Type B pancreatic cell (in vitro differentiated cells): ENCODE measurements around the gene MIOX. TPM values are rescaled to one million over a fixed set of nuclear protein-coding genes. Genes with fewer than 3 reads are reported as not detected.

Experiments
- DNase-seq: peaks from one replicate; pipeline ENCODE4 v3.0.0; 2021; ENCODE audit warnings: mixed read lengths; ENCODE audit not compliant: unreplicated experiment; ENCODE audit errors: extremely low spot score
- H3K27ac Mint-ChIP-seq: 2 replicates; pipeline ENCODE4 v1.8.0; 2021; ENCODE audit warnings: mild to moderate bottlenecking, mixed read lengths
- H3K27me3 Mint-ChIP-seq: 2 replicates; pipeline ENCODE4 v1.8.0; 2021; ENCODE audit warnings: mixed read lengths
- H3K36me3 Mint-ChIP-seq: 2 replicates; pipeline ENCODE4 v1.8.0; 2021; ENCODE audit warnings: mixed read lengths
- H3K4me1 Mint-ChIP-seq: one replicate; pipeline ENCODE4 v1.8.0; 2021; ENCODE audit warnings: mixed read lengths; ENCODE audit not compliant: unreplicated experiment
- H3K4me3 Mint-ChIP-seq: 2 replicates; pipeline ENCODE4 v1.8.0; 2021; ENCODE audit warnings: mild to moderate bottlenecking, mixed read lengths
- H3K9me3 Mint-ChIP-seq: 2 replicates; pipeline ENCODE4 v1.8.0; 2021; ENCODE audit warnings: mixed read lengths
- total RNA-seq: library from RNA; stranded (reverse); gene quantifications from 2 replicates; pipeline ENCODE4 v1.2.1, GENCODE V29; 2021; ENCODE audit warnings: low replicate concordance
- TF ChIP-seq, protein P1 (sequence below): fragments of 200-600 bp; sonication (generic); conservative IDR thresholded peaks from 2 replicates; pipeline ENCODE4 v1.5.0; 2021; ENCODE audit warnings: antibody characterized with exemption, mild to moderate bottlenecking

Gene MIOX
- total RNA-seq, 1 donor from 2014 or later, result not detected

DNA sequence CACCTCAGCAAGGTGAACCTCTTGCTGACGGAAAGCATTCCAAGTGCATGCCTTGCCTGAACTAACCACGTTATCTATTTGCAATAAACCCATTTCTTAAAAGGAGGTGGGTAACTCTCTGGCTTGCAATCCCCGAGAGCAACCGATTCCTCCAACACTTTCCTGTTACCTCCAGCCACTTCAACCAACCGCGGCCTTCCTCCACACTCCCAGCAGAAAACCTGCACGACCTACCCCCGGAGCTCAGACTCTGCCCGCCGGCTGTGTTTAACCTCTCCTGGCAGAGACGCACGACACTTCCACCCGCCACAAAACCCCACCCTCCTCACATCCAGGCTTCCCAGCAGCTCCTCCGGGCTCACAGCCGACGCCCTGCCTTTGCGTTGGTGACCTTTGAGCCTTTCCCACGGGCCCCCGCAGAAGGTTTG, 38.0 kb downstream of the MIOX start:
- H3K27me3 Mint-ChIP-seq, result peaks cover 20% of the 10 kb centered on the region
- H3K9me3 Mint-ChIP-seq, result no peaks in the 10 kb centered on the region
- H3K4me3 Mint-ChIP-seq, result peak overlapping the region; percentile 97
- no peak for DNase-seq
- H3K27ac Mint-ChIP-seq, result peak overlapping the region; percentile 99
- peaks cover 6% of the 10 kb centered on the region for H3K4me1 Mint-ChIP-seq
- TF ChIP-seq, protein P1, sequence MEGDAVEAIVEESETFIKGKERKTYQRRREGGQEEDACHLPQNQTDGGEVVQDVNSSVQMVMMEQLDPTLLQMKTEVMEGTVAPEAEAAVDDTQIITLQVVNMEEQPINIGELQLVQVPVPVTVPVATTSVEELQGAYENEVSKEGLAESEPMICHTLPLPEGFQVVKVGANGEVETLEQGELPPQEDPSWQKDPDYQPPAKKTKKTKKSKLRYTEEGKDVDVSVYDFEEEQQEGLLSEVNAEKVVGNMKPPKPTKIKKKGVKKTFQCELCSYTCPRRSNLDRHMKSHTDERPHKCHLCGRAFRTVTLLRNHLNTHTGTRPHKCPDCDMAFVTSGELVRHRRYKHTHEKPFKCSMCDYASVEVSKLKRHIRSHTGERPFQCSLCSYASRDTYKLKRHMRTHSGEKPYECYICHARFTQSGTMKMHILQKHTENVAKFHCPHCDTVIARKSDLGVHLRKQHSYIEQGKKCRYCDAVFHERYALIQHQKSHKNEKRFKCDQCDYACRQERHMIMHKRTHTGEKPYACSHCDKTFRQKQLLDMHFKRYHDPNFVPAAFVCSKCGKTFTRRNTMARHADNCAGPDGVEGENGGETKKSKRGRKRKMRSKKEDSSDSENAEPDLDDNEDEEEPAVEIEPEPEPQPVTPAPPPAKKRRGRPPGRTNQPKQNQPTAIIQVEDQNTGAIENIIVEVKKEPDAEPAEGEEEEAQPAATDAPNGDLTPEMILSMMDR, result no peak
- H3K36me3 Mint-ChIP-seq, result peaks cover 6% of the 10 kb centered on the region

DNA sequence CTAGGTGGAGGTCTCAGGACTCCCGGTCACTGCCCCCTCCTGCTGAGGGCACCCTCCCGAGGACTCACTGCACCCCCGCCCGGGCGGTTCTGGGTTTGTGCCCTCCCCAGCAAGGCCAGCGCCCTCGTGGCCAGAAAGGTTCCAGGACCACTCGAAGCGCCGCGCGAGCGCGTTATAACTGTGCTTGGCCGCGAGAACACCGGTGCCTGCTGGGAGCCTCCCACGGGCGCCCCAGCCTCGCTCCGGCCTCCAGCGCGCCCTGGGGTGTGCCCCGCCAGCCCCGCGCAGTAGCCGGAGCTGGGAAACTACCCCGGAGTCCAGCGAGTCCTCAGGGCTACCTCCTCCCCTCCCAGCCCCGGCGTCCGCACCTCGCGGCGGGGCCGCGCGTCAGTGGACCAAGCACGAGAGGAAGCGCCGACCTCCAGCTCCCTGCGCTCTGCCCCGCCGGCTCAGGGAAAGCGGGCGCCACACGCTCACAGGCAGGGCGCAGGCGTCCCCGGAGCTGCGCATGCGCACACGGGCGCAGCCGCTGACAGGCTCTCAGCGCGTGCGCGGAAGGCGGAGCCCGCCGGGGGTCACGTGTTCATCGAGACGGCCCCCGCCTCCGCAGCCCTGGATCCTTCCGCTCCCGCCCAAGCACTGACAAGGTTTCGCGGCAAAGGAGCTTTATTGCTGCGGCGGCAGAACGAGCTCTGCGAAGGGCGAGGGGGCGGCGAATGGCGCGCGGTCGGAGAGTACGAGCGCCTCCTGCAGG, 38.6 kb downstream of the MIOX start, which contains the start of gene SCO2:
Gene SCO2, minus strand, starts transcription at position 495 of the 754 bp plus-strand sequence. CDS start 1,187 bp downstream, outside the sequence.
- TF ChIP-seq, protein P1, result peak; percentile 70
- Mint-ChIP-seq H3K27me3 (peaks cover 20% of the 10 kb centered on the region), H3K4me3 (peak within 1 kb of the TSS; percentile 97), H3K36me3 (peaks cover 4% of the 10 kb centered on the region), H3K4me1 (peaks cover 6% of the 10 kb centered on the region), H3K9me3 (no peaks in the 10 kb centered on the region), H3K27ac (peak within 1 kb of the TSS; percentile 99)
- DNase-seq, result peak; percentile 99

DNA sequence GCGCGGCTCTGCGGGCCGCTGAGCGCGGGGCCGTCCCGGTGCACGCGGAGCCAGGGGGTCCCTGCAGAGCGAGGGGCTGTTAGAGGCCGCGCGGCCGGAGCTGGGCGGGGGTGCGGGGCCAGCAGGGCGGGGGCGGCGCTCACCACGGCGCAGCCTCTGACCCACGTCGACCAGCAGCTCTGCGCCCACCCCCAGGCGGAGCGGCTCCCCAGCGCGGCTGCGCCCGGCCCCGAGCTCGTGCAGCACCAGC, 39.1 kb downstream of the MIOX start:
- peak overlapping the region; percentile 81 for H3K4me3 Mint-ChIP-seq
- H3K27me3 Mint-ChIP-seq, result peaks cover 23% of the 10 kb centered on the region
- TF ChIP-seq, protein P1, result no peak
- no peak for DNase-seq
- peaks cover 6% of the 10 kb centered on the region for H3K4me1 Mint-ChIP-seq
- H3K36me3 Mint-ChIP-seq, result peaks cover 4% of the 10 kb centered on the region
- H3K9me3 Mint-ChIP-seq, result no peaks in the 10 kb centered on the region
- no peak overlapping the region for H3K27ac Mint-ChIP-seq

DNA sequence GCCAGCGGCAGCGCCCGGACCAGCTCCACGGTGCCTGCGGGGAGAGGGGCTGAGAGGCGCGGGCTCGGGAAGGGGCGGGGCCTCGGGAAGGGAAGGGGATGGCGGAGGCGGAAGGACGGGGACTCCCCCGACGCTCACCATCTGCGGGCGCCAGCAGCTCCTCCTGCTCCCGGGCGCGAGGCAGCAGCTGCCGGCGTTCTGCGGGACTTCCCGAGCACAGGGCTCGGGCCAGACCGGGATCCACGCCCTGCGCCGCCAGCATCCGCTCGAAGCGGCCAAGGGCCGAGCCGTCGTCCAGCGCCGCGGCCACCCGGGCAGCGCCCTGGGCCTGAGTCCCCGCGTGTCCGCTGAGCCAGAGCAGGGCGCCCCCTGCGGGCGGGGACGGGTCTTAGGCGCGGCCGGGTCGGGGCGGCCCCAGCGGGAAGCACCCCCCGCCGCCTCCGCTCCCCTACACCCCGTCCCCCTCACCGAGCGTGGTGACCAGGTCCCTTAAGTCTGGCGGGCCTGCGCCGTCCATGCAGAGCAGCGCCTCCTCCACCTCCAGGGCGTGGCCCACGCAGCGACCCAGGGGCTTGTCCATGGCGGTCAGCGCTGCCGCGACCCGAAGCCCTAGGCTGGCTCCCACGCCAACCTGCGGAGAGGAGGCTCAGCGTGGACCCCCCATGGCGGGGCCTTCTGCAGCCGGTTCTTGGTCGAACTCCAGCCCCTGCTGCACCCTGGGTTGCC, 39.6 kb downstream of the MIOX start:
- DNase-seq, result no peak
- Mint-ChIP-seq H3K9me3 (no peaks in the 10 kb centered on the region), H3K27me3 (peaks cover 28% of the 10 kb centered on the region), H3K4me1 (peaks cover 6% of the 10 kb centered on the region), H3K27ac (peak overlapping the region; percentile 46), H3K4me3 (peak overlapping the region; percentile 74), H3K36me3 (peaks cover 4% of the 10 kb centered on the region)
- TF ChIP-seq, protein P1, result peak; percentile 78

DNA sequence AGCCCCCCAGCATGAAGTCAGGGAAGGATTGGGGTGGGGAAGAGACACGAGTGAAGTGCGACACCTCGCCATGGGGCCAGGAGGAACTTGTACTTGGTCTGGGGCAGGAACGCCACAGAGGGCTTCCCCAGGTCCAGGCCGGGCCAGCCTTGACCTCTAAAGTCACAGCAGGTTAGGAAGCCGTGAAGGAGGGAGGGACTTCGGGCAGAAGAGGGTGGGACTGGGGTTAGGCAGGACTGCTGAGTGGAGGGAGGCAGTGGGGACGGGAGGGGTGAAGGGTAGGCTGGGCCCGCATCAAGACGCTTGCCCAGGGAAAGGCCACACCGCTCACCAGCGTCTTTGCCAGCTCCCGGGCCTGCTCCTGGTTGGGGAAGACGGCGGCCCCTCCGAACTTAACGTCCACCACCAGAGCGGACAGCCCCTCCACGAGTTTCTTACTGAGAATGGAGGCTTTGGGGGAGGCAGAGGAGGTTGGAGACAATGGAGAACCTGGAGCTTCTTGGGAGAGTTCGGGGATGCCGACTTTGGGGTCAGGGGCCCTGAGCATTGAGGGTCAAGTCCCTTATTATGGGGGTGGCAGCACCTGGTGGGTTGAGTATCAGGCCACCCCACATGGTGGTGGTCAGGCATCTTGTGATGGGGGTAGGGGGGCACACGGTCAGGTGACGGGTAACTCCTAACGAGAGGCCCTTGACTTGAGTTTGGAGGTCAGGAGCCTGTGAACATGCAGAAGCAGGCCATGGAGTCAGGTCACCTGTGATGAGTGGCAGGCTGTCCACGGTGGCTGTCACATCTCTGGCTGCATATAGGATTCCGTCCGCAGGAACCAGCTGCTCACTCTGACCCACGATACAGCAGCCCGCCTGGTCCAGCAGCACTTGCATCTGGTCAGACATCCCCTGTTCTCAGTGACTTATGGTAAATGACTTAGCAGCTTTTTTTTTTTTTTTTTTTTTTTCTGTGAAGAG, 40.5 kb downstream of the MIOX start:
- TF ChIP-seq, protein P1, result no peak
- Mint-ChIP-seq H3K9me3 (no peaks in the 10 kb centered on the region), H3K4me3 (peak overlapping the region; percentile 74), H3K27ac (peak overlapping the region; percentile 75), H3K4me1 (peaks cover 6% of the 10 kb centered on the region), H3K27me3 (peaks cover 29% of the 10 kb centered on the region), H3K36me3 (peaks cover 4% of the 10 kb centered on the region)
- no peak for DNase-seq
